GM19397 (cell line): ENCODE results near the gene ALDH1B1.

ENCODE experiments used
- ATAC-seq: cut with Tn5 transposase; IDR thresholded peaks from one replicate; pipeline ENCODE4 v1.9.1; 2021; ENCODE audit warnings: mild to moderate bottlenecking, moderate library complexity; ENCODE audit not compliant: unreplicated experiment

The ALDH1B1 gene

GRCh38 chr9:38392235-38393127 lies at the start of gene ALDH1B1:
TSS of gene ALDH1B1 (plus strand) at chr9:38392702. CDS start at chr9:38395749, 3,047 bp downstream.
- ATAC-seq: peak; percentile 99

- no peak for ATAC-seq
These were observed 49.5 kb upstream of the ALDH1B1 start for GRCh38 chr9:38343037-38343436.

- no peak for ATAC-seq
These were observed 49.0 kb upstream of the ALDH1B1 start for GRCh38 chr9:38343552-38343951.

GRCh38 chr9:38344566-38345324 lies 47.8 kb upstream of the ALDH1B1 start:
- no peak for ATAC-seq

- no peak for ATAC-seq
These were observed 46.4 kb upstream of the ALDH1B1 start for GRCh38 chr9:38345851-38346755.

- no peak for ATAC-seq
These were observed 45.7 kb upstream of the ALDH1B1 start for GRCh38 chr9:38346811-38347210.

- ATAC-seq: no peak
These were observed 45.2 kb upstream of the ALDH1B1 start for GRCh38 chr9:38347271-38347671.

GRCh38 chr9:38347946-38348345 lies 44.6 kb upstream of the ALDH1B1 start:
- no peak for ATAC-seq

GRCh38 chr9:38350529-38350928 lies 42.0 kb upstream of the ALDH1B1 start:
- ATAC-seq: no peak

- ATAC-seq: no peak
These were observed 39.8 kb upstream of the ALDH1B1 start for GRCh38 chr9:38352530-38353328.

GRCh38 chr9:38355115-38355514 lies 37.4 kb upstream of the ALDH1B1 start:
- no peak for ATAC-seq

GRCh38 chr9:38355517-38356120 lies 36.9 kb upstream of the ALDH1B1 start:
- no peak for ATAC-seq

GRCh38 chr9:38356851-38357250 lies 35.7 kb upstream of the ALDH1B1 start:
- ATAC-seq: no peak

- ATAC-seq: no peak
These were observed 35.0 kb upstream of the ALDH1B1 start for GRCh38 chr9:38357350-38358114.

- ATAC-seq: no peak
These were observed 33.9 kb upstream of the ALDH1B1 start for GRCh38 chr9:38358390-38359296.

- no peak for ATAC-seq
These were observed 33.2 kb upstream of the ALDH1B1 start for GRCh38 chr9:38359297-38359653.

GRCh38 chr9:38359689-38360385 lies 32.7 kb upstream of the ALDH1B1 start:
- ATAC-seq: no peak
